Measurements from ENCODE around the gene RBM47.
"Not testable (repeated sequence)": the region's sequence is repeated elsewhere in the genome, so short reads cannot be mapped to it uniquely, and the experiment has no call there.

RBM47 gene

GRCh38 chr4:40629401-40630334 lies at the start of gene RBM47:
Gene RBM47 (minus strand): TSS chr4:40629864. CDS start chr4:40438893, 190,971 bp downstream.
- peak; percentile 82 for DNase-seq (ENCODE audit: low spot score)

GRCh38 chr4:40678421-40678820 lies 48.8 kb upstream of the RBM47 start:
- no peak for DNase-seq (ENCODE audit: low spot score)

GRCh38 chr4:40675166-40675565 lies 45.5 kb upstream of the RBM47 start:
- DNase-seq (ENCODE audit: low spot score), result peak; percentile 8

- DNase-seq (ENCODE audit: low spot score), result peak; percentile 99
Measured at GRCh38 chr4:40672528-40673522, 43.2 kb upstream of the RBM47 start.

GRCh38 chr4:40669504-40669903 lies 39.8 kb upstream of the RBM47 start:
- DNase-seq (ENCODE audit: low spot score), result no peak

- DNase-seq (ENCODE audit: low spot score), result no peak
Measured at GRCh38 chr4:40665842-40666241, 36.2 kb upstream of the RBM47 start.

GRCh38 chr4:40662962-40663604 lies 33.4 kb upstream of the RBM47 start:
- DNase-seq (ENCODE audit: low spot score), result peak; percentile 89

- DNase-seq (ENCODE audit: low spot score), result no peak
Measured at GRCh38 chr4:40661803-40662202, 32.1 kb upstream of the RBM47 start.

GRCh38 chr4:40656201-40656863 lies 26.7 kb upstream of the RBM47 start:
- DNase-seq (ENCODE audit: low spot score), result no peak

- no peak for DNase-seq (ENCODE audit: low spot score)
Measured at GRCh38 chr4:40651280-40651679, 21.6 kb upstream of the RBM47 start.

GRCh38 chr4:40649321-40649720 lies 19.7 kb upstream of the RBM47 start:
- no peak for DNase-seq (ENCODE audit: low spot score)

GRCh38 chr4:40648742-40649281 lies 19.1 kb upstream of the RBM47 start:
- peak; percentile 37 for DNase-seq (ENCODE audit: low spot score)

GRCh38 chr4:40648131-40648530 lies 18.5 kb upstream of the RBM47 start:
- peak; percentile 37 for DNase-seq (ENCODE audit: low spot score)

GRCh38 chr4:40645586-40645985 lies 15.9 kb upstream of the RBM47 start:
- DNase-seq (ENCODE audit: low spot score), result no peak

GRCh38 chr4:40632080-40632479 lies 2.4 kb upstream of the RBM47 start:
- DNase-seq (ENCODE audit: low spot score), result no peak

GRCh38 chr4:40630335-40631021 lies 814 bp upstream of the RBM47 start:
- DNase-seq (ENCODE audit: low spot score), result peak; percentile 67

- DNase-seq (ENCODE audit: low spot score), result peak; percentile 52
Measured at GRCh38 chr4:40628888-40629287, 776 bp downstream of the RBM47 start.

GRCh38 chr4:40628407-40628806 lies 1.3 kb downstream of the RBM47 start:
- not testable (repeated sequence) for DNase-seq (ENCODE audit: low spot score)

- no peak for DNase-seq (ENCODE audit: low spot score)
Measured at GRCh38 chr4:40627540-40627939, 2.1 kb downstream of the RBM47 start.

- DNase-seq (ENCODE audit: low spot score), result peak; percentile 76
Measured at GRCh38 chr4:40626183-40626990, 3.3 kb downstream of the RBM47 start.

All from kidney tubule cell (primary cell).